Cardiac septum (tissue), 1 donor: ENCODE measurements around the gene ADK. TPM values are rescaled to one million over a fixed set of nuclear protein-coding genes. Genes with fewer than 3 reads are reported as not detected.

Experiments used
- DNase-seq: peaks from one replicate; pipeline ENCODE4 v3.0.0-alpha.2; 2020; ENCODE audit warnings: low spot score
- intact Hi-C: fragments of 100-400 bp; cut with DNase I; formaldehyde crosslinking; loops from one replicate; pipeline ENCODE4 v1.14.0; 2022
- total RNA-seq: library from RNA; stranded (reverse); fragmentation: NEBNext Ultra II Directional; extraction: Animal tissue kit (Norgen Biotek cat#: 25700); gene quantifications from one replicate; pipeline ENCODE4 v1.2.1, GENCODE V29; 2021
- donor health status: DM: no; HTN: no; CAD: no.

ADK gene
- total RNA-seq, 1 donor from 2014 or later = 28.0 TPM

GRCh38 chr10:74669210-74669609 is 518.2 kb downstream of the ADK start:
- DNase-seq = no peak
- intact Hi-C loops = no loop called here

- DNase-seq = no peak
- intact Hi-C loops = no loop called here
Observed at GRCh38 chr10:74671716-74672115, 520.7 kb downstream of the ADK start.

- intact Hi-C loops = no loop called here
- no peak for DNase-seq
Observed at GRCh38 chr10:74672430-74673165, 521.6 kb downstream of the ADK start.

GRCh38 chr10:74674927-74675326 is 523.9 kb downstream of the ADK start:
- intact Hi-C loops = no loop called here
- DNase-seq = no peak

- intact Hi-C loops = no loop called here
- DNase-seq = no peak
Observed at GRCh38 chr10:74675484-74675883, 524.5 kb downstream of the ADK start.

GRCh38 chr10:74677951-74678350 is 526.9 kb downstream of the ADK start:
- intact Hi-C loops = no loop called here
- no peak for DNase-seq

- intact Hi-C loops = no loop called here
- DNase-seq = no peak
Observed at GRCh38 chr10:74681917-74682627, 531.1 kb downstream of the ADK start.

- DNase-seq = no peak
- intact Hi-C loops = no loop called here
Observed at GRCh38 chr10:74683067-74683466, 532.0 kb downstream of the ADK start.

- intact Hi-C loops = no loop called here
- DNase-seq = no peak
Observed at GRCh38 chr10:74683621-74684364, 532.8 kb downstream of the ADK start.

- intact Hi-C loops = no loop called here
- no peak for DNase-seq
Observed at GRCh38 chr10:74684462-74684861, 533.4 kb downstream of the ADK start.

- DNase-seq = no peak
- intact Hi-C loops = no loop called here
Observed at GRCh38 chr10:74685564-74685963, 534.5 kb downstream of the ADK start.

GRCh38 chr10:74690393-74690792 is 539.4 kb downstream of the ADK start:
- intact Hi-C loops = no loop called here
- DNase-seq = no peak

- intact Hi-C loops = no loop called here
Observed at GRCh38 chr10:74691164-74691563, 540.1 kb downstream of the ADK start.

GRCh38 chr10:74704629-74705357 is 553.8 kb downstream of the ADK start:
- intact Hi-C loops = no loop called here

More at GRCh38 chr10:74691164-74691563, 540.1 kb downstream of the ADK start:
- DNase-seq = no peak

GRCh38 chr10:74705358-74705980 is 554.4 kb downstream of the ADK start:
- intact Hi-C loops = no loop called here
- DNase-seq = no peak

More at GRCh38 chr10:74704629-74705357, 553.8 kb downstream of the ADK start:
- no peak for DNase-seq

- DNase-seq = no peak
- intact Hi-C loops = no loop called here
Observed at GRCh38 chr10:74706966-74707365, 555.9 kb downstream of the ADK start.

- intact Hi-C loops = no loop called here
- DNase-seq = no peak
Observed at GRCh38 chr10:74708246-74708645, 557.2 kb downstream of the ADK start.

- DNase-seq = no peak
- intact Hi-C loops = no loop called here
Observed at GRCh38 chr10:74718208-74718607, 567.2 kb downstream of the ADK start.

GRCh38 chr10:74728225-74728624 is 577.2 kb downstream of the ADK start:
- no peak for DNase-seq
- intact Hi-C loops = no loop called here
